GM12878 (cell line): ENCODE data around the gene INTS6L. TPM values are rescaled to one million over a fixed set of nuclear protein-coding genes. Genes with fewer than 3 reads are reported as not detected.

Source experiments
- ATAC-seq: fragments of 200-7000 bp; cut with Tn5 transposase; 3 replicates; pipeline ENCODE4 v1.9.1; 2020; ENCODE audit warnings: mild to moderate bottlenecking, moderate library complexity
- BruUV-seq: library from RNA; stranded (reverse); fragments of 400-500 nt; replicated peaks from 2 replicates; lab custom pipeline; 2021; lab: Mats Ljungman, UMichigan
- CTCF ChIA-PET: fragments of 300-600 bp; sonication (Branson Sonifier 250); formaldehyde crosslinking; extraction: SDS; loops from one replicate; lab custom pipeline; 2021; ENCODE audit warnings: inconsistent platforms; lab: Yijun Ruan, JAX
- POLR2A ChIA-PET: fragments of 350-600 bp; formaldehyde crosslinking; extraction: SDS; loops from one replicate; lab custom pipeline; 2021; ENCODE audit warnings: inconsistent platforms; lab: Charles Lee
- RAD21 ChIA-PET: fragments of 300-600 bp; sonication (Branson Sonifier 250); formaldehyde crosslinking; loops from one replicate; lab custom pipeline; 2023; ENCODE audit warnings: antibody characterized with exemption; ENCODE audit not compliant: unreplicated experiment; lab: Charles Lee
- SMC1A ChIA-PET: fragments of 300-600 bp; sonication (Branson Sonifier 250); formaldehyde crosslinking; loops from one replicate; lab custom pipeline; 2023; ENCODE audit not compliant: unreplicated experiment, uncharacterized antibody; lab: Charles Lee
- DNase-seq: peaks from one replicate; pipeline ENCODE4 v3.0.0-alpha.2; 2011; ENCODE audit warnings: low read depth, low spot score
- FAIRE-seq: peaks from 3 replicates; lab custom pipeline; 2011; peaks lifted over from hg19 to GRCh38; lab: Jason Lieb, UNC
- H2AFZ ChIP-seq: 2 replicates; pipeline ENCODE4 v1.6.0; 2011; ENCODE audit warnings: low read depth, low read length, control low read depth; ENCODE audit not compliant: control insufficient read depth
- H3K27ac ChIP-seq: 2 replicates; pipeline ENCODE4 v1.5.1; 2011; ENCODE audit warnings: control low read depth; ENCODE audit not compliant: control insufficient read depth, insufficient read depth
- H3K27me3 ChIP-seq, 2 experiments: replicated peaks in 1 of 2; 2 replicates each; pipeline versions ENCODE4 v1.6.0 to v1.6.1; 2011; ENCODE audit warnings: low read length in 1 of 2; ENCODE audit not compliant: control insufficient read depth in 2 of 2, insufficient read depth in 2 of 2
- H3K36me3 ChIP-seq, 2 experiments: 2 replicates each; pipeline ENCODE4 v1.5.1; 2011; ENCODE audit warnings: low read length in 1 of 2; ENCODE audit not compliant: control insufficient read depth in 2 of 2, insufficient read depth in 2 of 2
- H3K4me1 ChIP-seq: 2 replicates; pipeline ENCODE4 v1.6.1; 2011; ENCODE audit warnings: mild to moderate bottlenecking, low read length, moderate library complexity, mixed read lengths; ENCODE audit not compliant: control insufficient read depth, insufficient read depth
- H3K4me2 ChIP-seq: 2 replicates; pipeline ENCODE4 v1.6.0; 2011; ENCODE audit warnings: control low read depth; ENCODE audit not compliant: control insufficient read depth, insufficient read depth
- H3K4me3 ChIP-seq: fragments of 200-600 bp; sonication (generic); 2 replicates; pipeline ENCODE4 v1.5.1; 2016
- H3K79me2 ChIP-seq: 2 replicates; pipeline ENCODE4 v1.6.0; 2011; ENCODE audit warnings: low read length; ENCODE audit not compliant: control insufficient read depth, insufficient read depth
- H3K9ac ChIP-seq: 2 replicates; pipeline ENCODE4 v1.8.0; 2011; ENCODE audit warnings: low read length, control low read depth, mixed read lengths; ENCODE audit not compliant: control insufficient read depth, insufficient read depth
- H3K9me3 ChIP-seq: replicated peaks from 3 replicates; pipeline ENCODE4 v1.5.1; 2011; ENCODE audit warnings: mild to moderate bottlenecking, low read length; ENCODE audit not compliant: control insufficient read depth, insufficient read depth
- H4K20me1 ChIP-seq: 2 replicates; pipeline ENCODE4 v1.6.0; 2011; ENCODE audit not compliant: control insufficient read depth, insufficient read depth
- BHLHE40 ChIP-seq, 2 experiments: fragments of 450-650 bp in 1 of 2; IDR thresholded peaks; 2 replicates each; pipeline ENCODE4 v1.6.1; 2011 to 2017; ENCODE audit warnings: low read depth in 2 of 2, borderline replicate concordance in 1 of 2, improper control_type of control experiment in 1 of 2, low read length in 1 of 2, mild to moderate bottlenecking in 1 of 2
- MXI1 ChIP-seq: fragments of 150-350 bp; IDR thresholded peaks from 2 replicates; pipeline ENCODE4 v1.6.1; 2011; ENCODE audit warnings: low read depth, mild to moderate bottlenecking, inconsistent platforms, low read length, improper control_type of control experiment
- SMAD5 ChIP-seq: IDR thresholded peaks from 2 replicates; pipeline ENCODE4 v1.6.1; 2016; ENCODE audit warnings: antibody characterized with exemption, low read depth
- SP1 ChIP-seq: IDR thresholded peaks from one replicate; pipeline ENCODE4 v1.6.1; 2011; ENCODE audit warnings: low read depth, low read length
- TBL1XR1 ChIP-seq: IDR thresholded peaks from 2 replicates; pipeline ENCODE4 v1.6.1; 2012; ENCODE audit warnings: low read depth, low read length, improper control_type of control experiment
- ZNF384 ChIP-seq: IDR thresholded peaks from 2 replicates; pipeline ENCODE4 v1.6.1; 2012; ENCODE audit warnings: low read depth, mild to moderate bottlenecking, low read length, improper control_type of control experiment, borderline replicate concordance
- WGBS: methylation state at CpG from one replicate; pipeline ENCODE4 v1.1.6; 2016; ENCODE audit warnings: low lambda C conversion rate; ENCODE audit not compliant: insufficient replicate concordance, insufficient coverage; ENCODE audit errors: missing lambda C conversion rate; 5-methylcytosine and 5-hydroxymethylcytosine counted together
- in situ Hi-C: fragments of 300-500 bp; cut with MboI; formaldehyde crosslinking; loops from 9 replicates; pipeline ENCODE4 v1.14.3; 2018; ENCODE audit warnings: mixed read lengths
- intact Hi-C: fragments of 100-400 bp; cut with micrococcal nuclease; formaldehyde crosslinking; loops from one replicate; pipeline ENCODE4 v1.14.2; 2022; ENCODE audit not compliant: unreplicated experiment
- polyA plus RNA-seq, 11 experiments: library from polyadenylated mRNA; depleted of rRNA in 4 of 11; unstranded in 6 of 11; stranded (reverse) in 5 of 11; fragments of >200 nt; fragmentation: Nextera tagmentation in 4 of 11; fragmentation: Illumina TruSeq in 1 of 11; extraction: Ambion mirVana in 4 of 11; extraction: Trizol in 1 of 11; gene quantifications; 1 replicate in 1 of 11; 2 replicates in 10 of 11; pipeline versions ENCODE4 v1.2.1 to v1.2.3, GENCODE V29; 2011 to 2016; ENCODE audit warnings: inconsistent platforms in 2 of 11, missing spikeins in 2 of 11, low read depth in 1 of 11
- total RNA-seq, 4 experiments: library from RNA; depleted of rRNA in 3 of 4; stranded (reverse); fragments of >200 nt in 3 of 4; fragmentation: Illumina TruSeq in 1 of 4; extraction: Trizol in 1 of 4; gene quantifications; 2 replicates each; pipeline versions ENCODE4 v1.2.1 to v1.2.3, GENCODE V29; 2013 to 2021
- TF ChIP-seq, protein P1 (sequence below): IDR thresholded peaks from 2 replicates; pipeline ENCODE4 v1.6.1; 2011; ENCODE audit warnings: borderline replicate concordance, low read depth, mild to moderate bottlenecking, moderate library complexity, mixed read lengths, low read length; ENCODE audit not compliant: insufficient read depth; ENCODE audit errors: extremely low read length

The INTS6L gene
- total and polyA plus RNA-seq, 10 of the 15 experiments (the other 5 are each of a cell fraction or from before 2014, with no cell fraction given), result 4.9 to 84.9 (median 15.3) TPM

DNA sequence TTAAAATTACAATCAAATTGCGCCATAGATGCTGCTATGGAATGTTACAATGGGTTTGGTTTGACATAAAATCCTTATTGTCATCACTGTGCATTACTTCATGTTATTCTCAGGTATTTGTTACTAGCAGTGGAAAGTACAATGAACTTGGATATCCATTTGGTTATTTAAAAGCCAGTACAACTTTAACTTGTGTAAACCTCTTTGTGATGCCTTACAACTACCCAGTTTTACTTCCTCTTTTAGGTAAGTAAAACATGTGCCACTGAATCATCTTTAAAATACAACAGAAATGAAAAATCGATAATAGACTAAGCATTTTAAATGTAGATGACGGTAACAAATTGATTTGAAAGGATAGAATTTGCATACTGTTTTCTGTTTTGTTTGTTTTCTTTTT, 35.6 kb downstream of the INTS6L start:
- Histone ChIP-seq H3K9me3 (no peaks in the 10 kb centered on the region), H3K27ac (no peak overlapping the region; the same call in 1 of the 2 replicates), H3K4me1 (peaks cover 6% of the 10 kb centered on the region; the same call in 1 of the 2 replicates), H3K79me2 (no peaks in the 10 kb centered on the region), H4K20me1 (no peaks in the 10 kb centered on the region), H3K4me3 (no peak overlapping the region), H2AFZ (no peak overlapping the region), H3K9ac (no peak overlapping the region), H3K36me3 (no peaks in the 10 kb centered on the region; a peak in 2 of 4 replicates), H3K27me3 (no peaks in the 10 kb centered on the region), H3K4me2 (no peak overlapping the region)
- TF ChIP-seq BHLHE40 (IDR thresholded peaks at IDR 0.05; ENCODE audit: borderline replicate concordance in 1 of 2, low read depth in 2 of 2, low read length in 1 of 2), result peak; percentile 36 to 41; a peak in 1 of 4 replicates
- TF ChIP-seq SMAD5, result no peak
- TF ChIP-seq MXI1, result peak; percentile 15; the same call in 1 of the 2 replicates
- TF ChIP-seq SP1, result no peak
- no peak for TF ChIP-seq TBL1XR1
- TF ChIP-seq, protein P1, sequence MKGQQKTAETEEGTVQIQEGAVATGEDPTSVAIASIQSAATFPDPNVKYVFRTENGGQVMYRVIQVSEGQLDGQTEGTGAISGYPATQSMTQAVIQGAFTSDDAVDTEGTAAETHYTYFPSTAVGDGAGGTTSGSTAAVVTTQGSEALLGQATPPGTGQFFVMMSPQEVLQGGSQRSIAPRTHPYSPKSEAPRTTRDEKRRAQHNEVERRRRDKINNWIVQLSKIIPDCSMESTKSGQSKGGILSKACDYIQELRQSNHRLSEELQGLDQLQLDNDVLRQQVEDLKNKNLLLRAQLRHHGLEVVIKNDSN, result no peak
- TF ChIP-seq ZNF384, result no peak
- intact Hi-C loops (no loop called here), in situ Hi-C loops (no loop called here)
- ChIA-PET SMC1A (interaction anchor here (1.1 to 2.3 kb wide), 5 partner anchors 11 to 71 kb away, joined by 3 to 10 read pairs (median 3); no protein-coding TSS in a partner anchor), RAD21 (no interaction called here), CTCF (interaction anchor here (1.1 to 1.2 kb wide), 2 partner anchors 12 to 71 kb away, joined by 3 to 4 read pairs; no protein-coding TSS in a partner anchor), POLR2A (no interaction called here)
- BruUV-seq, result no TSS peak
- 36% methylated on average over 3 of the region's 3 CpGs for WGBS
- DNase-seq (no peak), ATAC-seq (peak; percentile 89), FAIRE-seq (no peak)
